Urinary bladder (tissue), 4 donors: ENCODE measurements around the gene PCDHB8. TPM values are rescaled to one million over a fixed set of nuclear protein-coding genes. Genes with fewer than 3 reads are reported as not detected.
"Not testable (repeated sequence)": the region's sequence is repeated elsewhere in the genome, so short reads cannot be mapped to it uniquely, and the experiment has no call there.

Source experiments
- DNase-seq: peaks from one replicate; pipeline ENCODE4 v3.0.0-alpha.2; 2015; ENCODE audit errors: extremely low spot score
- H3K27ac ChIP-seq: one replicate; pipeline ENCODE4 v1.5.1; 2013; ENCODE audit warnings: low read depth, mild to moderate bottlenecking, moderate library complexity
- H3K36me3 ChIP-seq: one replicate; pipeline ENCODE4 v1.6.1; 2013; ENCODE audit warnings: mild to moderate bottlenecking, moderate library complexity; ENCODE audit not compliant: insufficient read depth
- H3K4me1 ChIP-seq: one replicate; pipeline ENCODE4 v1.6.1; 2013; ENCODE audit warnings: mild to moderate bottlenecking, moderate library complexity; ENCODE audit not compliant: insufficient read depth
- H3K4me3 ChIP-seq: one replicate; pipeline ENCODE4 v1.5.1; 2013; ENCODE audit warnings: low read depth, low read length
- WGBS: extraction: QIAGEN DNeasy Blood & Tissue Kit; methylation state at CpG from one replicate; pipeline ENCODE4 v1.1.7; 2013; 5-methylcytosine and 5-hydroxymethylcytosine counted together
- polyA plus RNA-seq: library from polyadenylated mRNA; stranded (reverse); fragments of 200-250 nt; gene quantifications from one replicate; pipeline ENCODE4 v1.2.3, GENCODE V29; 2013
- total RNA-seq: library from RNA; depleted of rRNA; stranded (reverse); fragments of >200 nt; gene quantifications from one replicate; pipeline ENCODE4 v1.2.3, GENCODE V29; 2014
- donor health status: healthy with polysubstance abuse.
- donor health status: healthy.

PCDHB8 gene
- total RNA-seq (1.6 TPM), polyA plus RNA-seq (1.0 TPM)

DNA sequence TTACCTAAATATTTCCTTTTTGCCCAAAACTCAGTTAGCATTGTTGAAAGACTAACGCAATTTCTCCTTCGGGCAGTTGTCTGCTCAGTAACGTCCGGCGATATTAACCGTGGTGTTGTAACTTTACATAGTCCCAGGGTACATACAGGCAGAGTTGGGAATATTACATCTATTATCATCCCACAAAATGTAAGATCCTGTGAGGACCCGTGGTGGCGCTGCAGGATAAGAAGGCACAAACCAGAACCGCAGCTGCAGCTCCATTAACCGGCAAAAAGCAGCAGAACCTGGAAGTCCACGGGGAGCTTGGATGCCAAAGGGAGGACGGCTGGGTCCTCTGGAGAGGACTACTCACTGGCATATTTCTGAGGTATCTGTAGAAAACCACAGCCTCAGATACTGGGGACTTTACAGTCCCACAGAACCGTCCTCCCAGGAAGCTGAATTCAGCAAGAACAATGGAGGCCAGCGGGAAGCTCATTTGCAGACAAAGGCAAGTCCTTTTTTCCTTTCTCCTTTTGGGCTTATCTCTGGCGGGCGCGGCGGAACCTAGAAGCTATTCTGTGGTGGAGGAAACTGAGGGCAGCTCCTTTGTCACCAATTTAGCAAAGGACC lies at the start of gene PCDHB8:
PCDHB8 (plus strand) TSS at position 214 of the 615 bp plus-strand sequence; CDS start at position 459, 245 bp downstream.
- 24% methylated on average over 14 of the region's 18 CpGs for whole genome bisulfite sequencing
- H3K4me1 ChIP-seq, H3K36me3 ChIP-seq, H3K27ac ChIP-seq, H3K4me3 ChIP-seq, DNase-seq: not testable (repeated sequence)

DNA sequence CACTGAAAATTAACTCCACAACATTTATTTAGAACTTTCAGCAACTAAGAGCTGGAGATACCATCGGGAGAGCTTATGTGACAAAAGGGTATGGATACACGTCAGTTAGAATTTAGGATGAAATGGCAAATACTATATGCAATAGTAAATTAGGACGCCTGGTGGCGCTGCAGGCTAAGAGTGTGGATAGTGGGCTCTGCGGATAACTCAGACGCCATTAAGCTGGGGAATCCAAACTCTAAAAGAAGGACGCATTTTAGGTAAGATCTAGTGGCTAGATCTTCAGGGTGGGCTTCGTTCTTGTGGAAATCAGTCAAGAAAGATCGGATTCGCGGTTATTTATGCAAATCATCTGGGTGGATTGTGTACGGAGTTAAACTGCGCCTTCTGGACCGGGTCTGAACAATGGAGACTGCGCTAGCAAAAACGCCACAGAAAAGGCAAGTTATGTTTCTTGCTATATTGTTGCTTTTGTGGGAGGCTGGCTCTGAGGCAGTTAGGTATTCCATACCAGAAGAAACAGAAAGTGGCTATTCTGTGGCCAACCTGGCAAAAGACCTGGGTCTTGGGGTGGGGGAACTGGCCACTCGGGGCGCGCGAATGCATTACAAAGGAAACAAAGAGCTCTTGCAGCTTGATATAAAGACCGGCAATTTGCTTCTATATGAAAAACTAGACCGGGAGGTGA lies 42.4 kb upstream of the PCDHB8 start, which contains the start of gene PCDHB5:
PCDHB5 (plus strand) TSS at position 177 of the 688 bp plus-strand sequence; CDS start at position 406, 229 bp downstream.
- no peaks in the 10 kb centered on the region for H3K36me3 ChIP-seq
- DNase-seq, result no peak
- H3K4me3 ChIP-seq, result peak within 1 kb of the TSS; percentile 15
- 16% methylated on average over 22 of the region's 22 CpGs for WGBS
- H3K27ac ChIP-seq, result no peak within 1 kb of the TSS
- no peaks in the 10 kb centered on the region for H3K4me1 ChIP-seq

- Histone ChIP-seq H3K4me1 (no peaks in the 10 kb centered on the region), H3K27ac (no peak overlapping the region), H3K36me3 (no peaks in the 10 kb centered on the region), H3K4me3 (no peak overlapping the region)
- 39% methylated on average over 19 of the region's 19 CpGs for WGBS
- no peak for DNase-seq
Observed at GRCh38 chr5:141135718-141136266, 41.8 kb upstream of the PCDHB8 start.

DNA sequence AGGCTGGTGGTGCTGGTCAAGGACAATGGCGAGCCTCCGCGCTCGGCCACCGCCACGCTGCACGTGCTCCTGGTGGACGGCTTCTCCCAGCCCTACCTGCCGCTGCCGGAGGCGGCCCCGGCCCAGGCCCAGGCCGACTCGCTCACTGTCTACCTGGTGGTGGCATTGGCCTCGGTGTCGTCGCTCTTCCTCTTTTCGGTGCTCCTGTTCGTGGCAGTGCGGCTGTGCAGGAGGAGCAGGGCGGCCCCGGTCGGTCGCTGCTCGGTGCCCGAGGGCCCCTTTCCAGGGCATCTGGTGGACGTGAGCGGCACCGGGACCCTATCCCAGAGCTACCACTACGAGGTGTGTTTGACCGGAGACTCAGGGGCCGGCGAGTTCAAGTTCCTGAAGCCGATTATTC lies 40.2 kb upstream of the PCDHB8 start:
- H3K27ac ChIP-seq, DNase-seq, H3K4me3 ChIP-seq, H3K4me1 ChIP-seq, H3K36me3 ChIP-seq: not testable (repeated sequence)
- 47% methylated on average over 34 of the region's 34 CpGs for WGBS

- no peak for DNase-seq
- H3K4me1 ChIP-seq, result no peaks in the 10 kb centered on the region
- H3K4me3 ChIP-seq, result no peak within 1 kb of the TSS
- no peak within 1 kb of the TSS for H3K27ac ChIP-seq
- no peaks in the 10 kb centered on the region for H3K36me3 ChIP-seq
- WGBS, result 12% methylated on average over 18 of the region's 18 CpGs
Observed at GRCh38 chr5:141149812-141150211, 27.8 kb upstream of the PCDHB8 start, which contains the start of gene PCDHB6. Gene PCDHB6 (plus strand): TSS chr5:141150057. CDS start chr5:141150258, 201 bp downstream.

GRCh38 chr5:141150224-141150992 lies 27.2 kb upstream of the PCDHB8 start:
- H3K4me3 ChIP-seq, result no peak overlapping the region
- 40% methylated on average over 33 of the region's 33 CpGs for WGBS
- H3K27ac ChIP-seq, result no peak overlapping the region
- no peak for DNase-seq
- no peaks in the 10 kb centered on the region for H3K36me3 ChIP-seq
- H3K4me1 ChIP-seq, result no peaks in the 10 kb centered on the region

- Histone ChIP-seq H3K4me3 (no peak overlapping the region), H3K27ac (no peak overlapping the region), H3K4me1 (no peaks in the 10 kb centered on the region), H3K36me3 (no peaks in the 10 kb centered on the region)
- no peak for DNase-seq
- 32% methylated on average over 13 of the region's 13 CpGs for WGBS
Observed at GRCh38 chr5:141150993-141151325, 26.6 kb upstream of the PCDHB8 start.

- 36% methylated on average over 35 of the region's 41 CpGs for WGBS
- not testable (repeated sequence) for H3K4me1 ChIP-seq, H3K4me3 ChIP-seq, DNase-seq, H3K36me3 ChIP-seq, H3K27ac ChIP-seq
Observed at GRCh38 chr5:141151632-141152031, 26.0 kb upstream of the PCDHB8 start.

- not testable (repeated sequence) for H3K36me3 ChIP-seq, DNase-seq, H3K4me1 ChIP-seq, H3K27ac ChIP-seq, H3K4me3 ChIP-seq
- 30% methylated on average over 36 of the region's 36 CpGs for WGBS
Observed at GRCh38 chr5:141152096-141152495, 25.5 kb upstream of the PCDHB8 start.

GRCh38 chr5:141155540-141156374 lies 21.8 kb upstream of the PCDHB8 start:
- H3K27ac ChIP-seq, result no peak overlapping the region
- H3K4me3 ChIP-seq, result no peak overlapping the region
- 34% methylated on average over 21 of the region's 21 CpGs for WGBS
- no peaks in the 10 kb centered on the region for H3K36me3 ChIP-seq
- DNase-seq, result no peak
- H3K4me1 ChIP-seq, result no peaks in the 10 kb centered on the region

- not testable (repeated sequence) for H3K27ac ChIP-seq, DNase-seq, H3K4me1 ChIP-seq, H3K4me3 ChIP-seq, H3K36me3 ChIP-seq
- 37% methylated on average over 38 of the region's 38 CpGs for WGBS
Observed at GRCh38 chr5:141157356-141157755, 20.2 kb upstream of the PCDHB8 start.

GRCh38 chr5:141157901-141158300 lies 19.7 kb upstream of the PCDHB8 start:
- H3K4me1 ChIP-seq, H3K4me3 ChIP-seq, H3K27ac ChIP-seq, H3K36me3 ChIP-seq, DNase-seq: not testable (repeated sequence)
- WGBS, result 37% methylated on average over 19 of the region's 28 CpGs
